ENCODE measurements around the gene KCTD21.

KCTD21 gene

GRCh38 chr11:78218707-78219492 is 30.5 kb upstream of the KCTD21 start:
- no peak for FAIRE-seq

GRCh38 chr11:78217650-78218541 is 29.5 kb upstream of the KCTD21 start:
- no peak for FAIRE-seq

- FAIRE-seq = no peak
Measured at GRCh38 chr11:78216571-78217287, 28.3 kb upstream of the KCTD21 start.

GRCh38 chr11:78216021-78216420 is 27.6 kb upstream of the KCTD21 start:
- FAIRE-seq = no peak

- no peak for FAIRE-seq
Measured at GRCh38 chr11:78214331-78215194, 26.1 kb upstream of the KCTD21 start.

GRCh38 chr11:78213526-78214330 is 25.3 kb upstream of the KCTD21 start:
- FAIRE-seq = no peak

GRCh38 chr11:78212586-78213371 is 24.4 kb upstream of the KCTD21 start:
- no peak for FAIRE-seq

- no peak for FAIRE-seq
Measured at GRCh38 chr11:78211565-78211964, 23.1 kb upstream of the KCTD21 start.

- no peak for FAIRE-seq
Measured at GRCh38 chr11:78210000-78210608, 21.7 kb upstream of the KCTD21 start.

- FAIRE-seq = no peak
Measured at GRCh38 chr11:78209478-78209877, 21.1 kb upstream of the KCTD21 start.

GRCh38 chr11:78208257-78209165 is 20.1 kb upstream of the KCTD21 start:
- FAIRE-seq = no peak

- no peak for FAIRE-seq
Measured at GRCh38 chr11:78207532-78208256, 19.3 kb upstream of the KCTD21 start.

- no peak for FAIRE-seq
Measured at GRCh38 chr11:78205691-78206090, 17.3 kb upstream of the KCTD21 start.

- FAIRE-seq = no peak
Measured at GRCh38 chr11:78205256-78205655, 16.8 kb upstream of the KCTD21 start.

GRCh38 chr11:78203184-78203583 is 14.8 kb upstream of the KCTD21 start:
- no peak for FAIRE-seq

GRCh38 chr11:78202733-78203167 is 14.3 kb upstream of the KCTD21 start:
- no peak for FAIRE-seq

GRCh38 chr11:78201096-78201818 is 12.8 kb upstream of the KCTD21 start:
- FAIRE-seq = no peak

GRCh38 chr11:78200553-78200952 is 12.1 kb upstream of the KCTD21 start:
- no peak for FAIRE-seq
